Body of pancreas (tissue), 4 donors: ENCODE results near the gene ARMS2. TPM values are rescaled to one million over a fixed set of nuclear protein-coding genes. Genes with fewer than 3 reads are reported as not detected.

Experiments used
- ATAC-seq: fragments of 150-250 bp; one replicate; pipeline ENCODE4 v1.9.1; 2016
- DNase-seq, 4 donors: peaks; one replicate each; pipeline ENCODE4 v3.0.0-alpha.2; 2019
- H3K27ac ChIP-seq, 4 donors: fragments of 200-600 bp; sonication (generic); 1 replicate in 3 of 4; 2 replicates in 1 of 4; pipeline versions ENCODE4 v1.5.1 to v1.6.1; 2016 to 2019; ENCODE audit warnings: mild to moderate bottlenecking in 1 of 4, mixed read lengths in 1 of 4, moderate library complexity in 1 of 4
- H3K27me3 ChIP-seq, 2 donors: fragments of 200-600 bp; sonication (generic); one replicate each; pipeline ENCODE4 v1.6.0; 2016; ENCODE audit warnings: mild to moderate bottlenecking in 1 of 2
- H3K36me3 ChIP-seq, 2 donors: fragments of 200-600 bp; sonication (generic); replicated peaks in 1 of 2; 2 replicates each; pipeline ENCODE4 v1.5.1; 2016; ENCODE audit warnings: low read depth in 2 of 2; ENCODE audit not compliant: insufficient read depth in 1 of 2
- H3K4me1 ChIP-seq: fragments of 200-600 bp; sonication (generic); one replicate; pipeline ENCODE4 v1.6.0; 2016
- H3K4me3 ChIP-seq, 2 donors: fragments of 200-600 bp; sonication (generic); 1 replicate in 1 of 2; 2 replicates in 1 of 2; pipeline ENCODE4 v1.5.1; 2016 to 2019
- H3K9me3 ChIP-seq, 3 donors: fragments of 200-600 bp; sonication (generic); 1 replicate in 2 of 3; 2 replicates in 1 of 3; pipeline ENCODE4 v1.5.1; 2016
- CTCF ChIP-seq, 7 experiments: fragments of 450-650 bp in 4 of 7; fragments of 200-600 bp in 3 of 7; sonication (generic) in 3 of 7; IDR thresholded peaks; one replicate each; pipeline ENCODE4 v1.5.1; 2016 to 2019; ENCODE audit warnings: antibody characterized with exemption in 7 of 7
- POLR2A ChIP-seq, 3 donors: fragments of 450-650 bp; IDR thresholded peaks; one replicate each; pipeline ENCODE4 v1.6.1; 2016; ENCODE audit warnings: antibody characterized with exemption in 3 of 3, mild to moderate bottlenecking in 2 of 3
- WGBS, 2 donors: methylation state at CpG; one replicate each; pipeline ENCODE4 v1.1.5; 2017; 5-methylcytosine and 5-hydroxymethylcytosine counted together
- intact Hi-C: fragments of 100-400 bp; cut with DNase I; formaldehyde crosslinking; loops from one replicate; pipeline ENCODE4 v1.15.1; 2023
- total RNA-seq, 2 donors: library from RNA; depleted of rRNA; stranded (reverse); fragments of >200 nt; gene quantifications; one replicate each; pipeline ENCODE4 v1.1.0, GENCODE V29; 2016

Gene ARMS2
- total RNA-seq, 2 donors from 2014 or later: not detected

GRCh38 chr10:122499491-122499941, 45.1 kb downstream of the ARMS2 start:
- ATAC-seq: no peak
- 62 to 68% methylated on average over 5 of the region's 5 CpGs for WGBS, 2 donors

GRCh38 chr10:122500194-122500593, 45.7 kb downstream of the ARMS2 start:
- Histone ChIP-seq H3K27ac (no peak overlapping the region), H3K9me3 (no peaks in the 10 kb centered on the region), H3K4me3 (no peak overlapping the region), H3K27me3 (no peaks in the 10 kb centered on the region), H3K4me1 (peaks cover 12% of the 10 kb centered on the region), H3K36me3 (no peaks in the 10 kb centered on the region)
- 68 to 77% methylated on average over 5 of the region's 5 CpGs for WGBS, 2 donors
- intact Hi-C loops: no loop called here
- DNase-seq (no peak), ATAC-seq (no peak)
- TF ChIP-seq CTCF (IDR thresholded peaks at IDR 0.05) (no peak), POLR2A (IDR thresholded peaks at IDR 0.05) (no peak)

More at GRCh38 chr10:122499491-122499941, 45.1 kb downstream of the ARMS2 start:
- intact Hi-C loops: no loop called here
- H3K27ac ChIP-seq: no peak overlapping the region
- peaks cover 7% of the 10 kb centered on the region for H3K4me1 ChIP-seq
- no peaks in the 10 kb centered on the region for H3K27me3 ChIP-seq
- H3K9me3 ChIP-seq: no peaks in the 10 kb centered on the region
- TF ChIP-seq CTCF (IDR thresholded peaks at IDR 0.05): no peak
- no peak for TF ChIP-seq POLR2A (IDR thresholded peaks at IDR 0.05)
- H3K36me3 ChIP-seq: no peaks in the 10 kb centered on the region
- peak in 1 of 4 donors; percentile 33 for DNase-seq
- H3K4me3 ChIP-seq: no peak overlapping the region

- Histone ChIP-seq H3K4me3 (no peak overlapping the region), H3K4me1 (peaks cover 12% of the 10 kb centered on the region), H3K27ac (no peak overlapping the region), H3K27me3 (no peaks in the 10 kb centered on the region), H3K36me3 (no peaks in the 10 kb centered on the region), H3K9me3 (no peaks in the 10 kb centered on the region)
- intact Hi-C loops: no loop called here
- no peak for ATAC-seq
- no peak for DNase-seq
- TF ChIP-seq CTCF (IDR thresholded peaks at IDR 0.05) (no peak), POLR2A (IDR thresholded peaks at IDR 0.05) (no peak)
- WGBS, 2 donors: 84 to 91% methylated on average over 6 of the region's 6 CpGs
Measured at GRCh38 chr10:122500726-122501125, 46.3 kb downstream of the ARMS2 start.

- no peak overlapping the region for H3K27ac ChIP-seq
- ATAC-seq (no peak), DNase-seq (no peak)
- H3K4me3 ChIP-seq: no peak overlapping the region
- peaks cover 12% of the 10 kb centered on the region for H3K4me1 ChIP-seq
- TF ChIP-seq POLR2A (IDR thresholded peaks at IDR 0.05) (no peak), CTCF (IDR thresholded peaks at IDR 0.05) (no peak)
- intact Hi-C loops: no loop called here
- no peaks in the 10 kb centered on the region for H3K27me3 ChIP-seq
- 86 to 92% methylated on average over 9 to 13 of the region's 13 CpGs for WGBS, 2 donors
- H3K9me3 ChIP-seq: no peaks in the 10 kb centered on the region
- H3K36me3 ChIP-seq: no peaks in the 10 kb centered on the region
Measured at GRCh38 chr10:122503012-122503411, 48.6 kb downstream of the ARMS2 start.

- Histone ChIP-seq H3K9me3 (no peaks in the 10 kb centered on the region), H3K27ac (peak overlapping the region in 1 of 4 donors; percentile 25), H3K36me3 (no peaks in the 10 kb centered on the region), H3K4me3 (no peak overlapping the region), H3K4me1 (peaks cover 12% of the 10 kb centered on the region), H3K27me3 (no peaks in the 10 kb centered on the region)
- intact Hi-C loops: no loop called here
- no peak for DNase-seq
- ATAC-seq: no peak
- 87 to 91% methylated on average over 9 to 17 of the region's 17 CpGs for WGBS, 2 donors
- TF ChIP-seq CTCF (IDR thresholded peaks at IDR 0.05): no peak
- no peak for TF ChIP-seq POLR2A (IDR thresholded peaks at IDR 0.05)
Measured at GRCh38 chr10:122503886-122504609, 49.6 kb downstream of the ARMS2 start.
